Stomach (tissue), 9 donors: ENCODE measurements around the gene PRICKLE1. TPM values are rescaled to one million over a fixed set of nuclear protein-coding genes. Genes with fewer than 3 reads are reported as not detected.

ENCODE experiments used
- DNase-seq, 2 donors: peaks; one replicate each; pipeline versions ENCODE4 v3.0.0 to v3.0.0-alpha.2; 2013 to 2019
- H3K27ac ChIP-seq, 5 donors: fragments of 200-600 bp in 4 of 5; sonication (generic) in 4 of 5; one replicate each; pipeline ENCODE4 v1.5.1; 2013 to 2019; ENCODE audit warnings: mild to moderate bottlenecking in 1 of 5, moderate library complexity in 1 of 5
- H3K27me3 ChIP-seq, 3 donors: fragments of 200-600 bp; sonication (generic); one replicate each; pipeline ENCODE4 v1.5.1; 2017 to 2019; ENCODE audit warnings: mixed run types in 1 of 3
- H3K36me3 ChIP-seq, 4 donors: fragments of 200-600 bp; sonication (generic); 1 replicate in 3 of 4; 2 replicates in 1 of 4; pipeline ENCODE4 v1.5.1; 2016 to 2019
- H3K4me1 ChIP-seq, 4 donors: fragments of 200-600 bp; sonication (generic); one replicate each; pipeline ENCODE4 v1.5.1; 2016 to 2019
- H3K4me3 ChIP-seq, 4 donors: fragments of 200-600 bp; sonication (generic) in 3 of 4; one replicate each; pipeline ENCODE4 v1.5.1; 2016 to 2019; ENCODE audit warnings: mild to moderate bottlenecking in 1 of 4
- H3K9me3 ChIP-seq, 4 donors: fragments of 200-600 bp; sonication (generic); one replicate each; pipeline ENCODE4 v1.5.1; 2016 to 2019
- CTCF ChIP-seq, 7 experiments: fragments of 450-650 bp in 4 of 7; fragments of 200-600 bp in 3 of 7; sonication (generic) in 3 of 7; IDR thresholded peaks; one replicate each; pipeline ENCODE4 v1.5.1; 2016 to 2019; ENCODE audit warnings: antibody characterized with exemption in 7 of 7, control low read depth in 2 of 7, mild to moderate bottlenecking in 1 of 7
- EP300 ChIP-seq: sonication (generic); formaldehyde crosslinking; IDR thresholded peaks from one replicate; pipeline ENCODE4 v1.6.1; 2017; ENCODE audit warnings: antibody characterized with exemption
- POLR2A ChIP-seq, 4 donors: fragments of 450-650 bp; IDR thresholded peaks; one replicate each; pipeline ENCODE4 v1.6.1; 2016; ENCODE audit warnings: antibody characterized with exemption in 4 of 4, control low read depth in 2 of 4, mild to moderate bottlenecking in 1 of 4, moderate library complexity in 1 of 4
- POLR2AphosphoS5 ChIP-seq, 3 donors: sonication (generic); formaldehyde crosslinking; IDR thresholded peaks; one replicate each; pipeline ENCODE4 v1.6.1; 2016; ENCODE audit warnings: antibody characterized with exemption in 3 of 3
- WGBS, 5 donors: extraction: QIAGEN DNeasy Blood & Tissue Kit in 3 of 5; methylation state at CpG; one replicate each; pipeline versions ENCODE4 v1.1.5 to v1.1.7; 2013 to 2018; 5-methylcytosine and 5-hydroxymethylcytosine counted together
- intact Hi-C: fragments of 100-400 bp; cut with DNase I; formaldehyde crosslinking; loops from one replicate; pipeline ENCODE4 v1.15.1; 2023; ENCODE audit warnings: low total_unique reads
- polyA plus RNA-seq, 3 donors: library from polyadenylated mRNA; stranded (reverse); fragments of 200-250 nt; gene quantifications; one replicate each; pipeline ENCODE4 v1.2.3, GENCODE V29; 2013
- total RNA-seq, 5 donors: library from RNA; depleted of rRNA; stranded (reverse); fragments of >200 nt; gene quantifications; one replicate each; pipeline versions ENCODE4 v1.1.0 to v1.2.3, GENCODE V29; 2014 to 2016
- donor health status: healthy with polysubstance abuse.
- donor health status: Bipolar disorder and iron deficiency.
- donor health status: healthy.

The PRICKLE1 gene
- total and polyA plus RNA-seq, 8 donors, result 0.80 to 15.1 (median 2.9) TPM

DNA sequence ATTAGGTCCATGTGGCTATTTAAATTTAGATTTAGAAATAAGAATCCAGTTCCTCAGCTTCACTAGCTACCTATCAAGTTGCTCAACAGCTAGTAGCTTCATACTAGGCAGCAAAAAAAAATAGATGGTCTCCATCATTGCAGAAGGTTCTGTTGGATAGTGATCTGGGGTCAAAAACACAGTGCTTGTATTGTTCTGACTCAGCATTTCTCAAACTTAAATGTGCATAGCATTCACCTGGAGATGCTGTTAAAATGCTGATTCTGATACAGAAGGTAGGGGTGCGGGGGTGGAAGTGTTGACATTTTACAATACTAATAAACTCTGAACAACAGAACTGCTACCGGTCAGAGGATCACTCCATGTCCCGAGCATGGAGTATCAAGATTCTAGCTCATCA, 51.3 kb downstream of the PRICKLE1 start:
- Histone ChIP-seq H3K27me3 (no peaks in the 10 kb centered on the region), H3K4me1 (no peaks in the 10 kb centered on the region), H3K27ac (no peak overlapping the region), H3K36me3 (no peaks in the 10 kb centered on the region), H3K9me3 (no peaks in the 10 kb centered on the region), H3K4me3 (no peak overlapping the region)
- WGBS, 5 donors, result 61 to 64% (median 61%) methylated on average over 3 of the region's 3 CpGs
- TF ChIP-seq EP300 (no peak), POLR2AphosphoS5 (IDR thresholded peaks at IDR 0.05) (no peak), CTCF (IDR thresholded peaks at IDR 0.05) (no peak), POLR2A (IDR thresholded peaks at IDR 0.05) (no peak)
- intact Hi-C loops, result no loop called here
- no peak for DNase-seq

DNA sequence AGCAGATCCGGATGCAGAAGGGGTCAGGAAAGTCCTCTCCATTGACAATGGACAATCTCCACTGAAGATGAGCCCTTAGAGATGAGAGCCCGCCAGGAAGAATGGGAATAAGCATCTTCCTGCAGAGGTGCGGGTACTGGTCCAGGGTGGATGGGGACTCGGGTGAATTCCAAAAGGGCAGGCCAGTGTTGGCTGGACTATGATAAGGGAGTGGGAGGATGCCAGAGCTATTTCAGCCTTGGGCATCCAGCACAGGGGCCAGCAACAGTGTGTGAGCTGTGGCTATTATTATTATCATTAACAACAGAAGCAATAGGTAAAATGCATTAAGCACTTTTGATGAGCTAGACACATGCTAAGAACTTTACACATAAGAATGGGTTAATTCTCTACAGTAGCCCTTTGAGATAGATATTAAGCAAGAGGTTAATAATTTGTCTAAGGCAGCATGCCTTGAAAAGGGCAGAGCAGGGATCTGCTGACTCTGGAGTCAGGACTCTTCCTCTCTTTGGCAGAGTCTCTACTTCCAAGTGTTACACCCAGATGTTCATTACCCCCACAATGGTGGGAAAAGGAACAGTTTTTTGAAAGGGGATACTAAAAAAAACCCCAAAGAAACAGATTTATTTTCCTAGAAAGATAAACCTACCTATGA, 55.2 kb downstream of the PRICKLE1 start:
- H3K4me3 ChIP-seq, result no peak overlapping the region
- 89 to 97% (median 95%) methylated on average over 4 of the region's 4 CpGs for WGBS, 5 donors
- H3K27ac ChIP-seq, result no peak overlapping the region
- no peak for TF ChIP-seq EP300
- TF ChIP-seq POLR2A (IDR thresholded peaks at IDR 0.05), result no peak
- TF ChIP-seq POLR2AphosphoS5 (IDR thresholded peaks at IDR 0.05), result no peak
- TF ChIP-seq CTCF (IDR thresholded peaks at IDR 0.05), result no peak
- H3K4me1 ChIP-seq, result no peaks in the 10 kb centered on the region
- no peak for DNase-seq
- no peaks in the 10 kb centered on the region for H3K27me3 ChIP-seq
- intact Hi-C loops, result no loop called here
- no peaks in the 10 kb centered on the region for H3K36me3 ChIP-seq
- H3K9me3 ChIP-seq, result no peaks in the 10 kb centered on the region

DNA sequence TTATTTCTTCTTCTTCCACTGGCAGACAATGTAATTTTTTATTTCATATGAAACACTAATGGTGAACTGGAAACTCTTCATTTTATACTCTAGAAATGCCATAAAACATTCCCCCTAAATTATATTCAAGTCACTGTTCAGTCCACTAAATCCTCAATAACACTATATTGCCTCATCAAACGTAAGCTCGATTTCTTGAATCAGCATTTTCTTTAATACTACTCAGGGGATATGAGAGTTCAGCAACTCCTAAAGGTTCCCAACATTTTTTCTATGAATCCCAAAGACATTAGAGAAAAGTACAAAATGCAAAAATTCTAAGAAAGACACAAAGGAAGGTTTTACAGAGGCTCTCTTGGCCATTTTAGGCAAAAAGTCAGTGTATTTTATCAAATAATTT, 59.3 kb downstream of the PRICKLE1 start:
- no peak overlapping the region for H3K4me3 ChIP-seq
- H3K4me1 ChIP-seq, result no peaks in the 10 kb centered on the region
- WGBS, 5 donors, result 93 to 96% (median 95%) methylated on average over 2 of the region's 2 CpGs
- DNase-seq, result no peak
- H3K27me3 ChIP-seq, result no peaks in the 10 kb centered on the region
- intact Hi-C loops, result no loop called here
- no peak overlapping the region for H3K27ac ChIP-seq
- H3K36me3 ChIP-seq, result no peaks in the 10 kb centered on the region
- no peaks in the 10 kb centered on the region for H3K9me3 ChIP-seq
- no peak for TF ChIP-seq POLR2AphosphoS5 (IDR thresholded peaks at IDR 0.05)
- no peak for TF ChIP-seq CTCF (IDR thresholded peaks at IDR 0.05)
- no peak for TF ChIP-seq POLR2A (IDR thresholded peaks at IDR 0.05)
- no peak for TF ChIP-seq EP300

DNA sequence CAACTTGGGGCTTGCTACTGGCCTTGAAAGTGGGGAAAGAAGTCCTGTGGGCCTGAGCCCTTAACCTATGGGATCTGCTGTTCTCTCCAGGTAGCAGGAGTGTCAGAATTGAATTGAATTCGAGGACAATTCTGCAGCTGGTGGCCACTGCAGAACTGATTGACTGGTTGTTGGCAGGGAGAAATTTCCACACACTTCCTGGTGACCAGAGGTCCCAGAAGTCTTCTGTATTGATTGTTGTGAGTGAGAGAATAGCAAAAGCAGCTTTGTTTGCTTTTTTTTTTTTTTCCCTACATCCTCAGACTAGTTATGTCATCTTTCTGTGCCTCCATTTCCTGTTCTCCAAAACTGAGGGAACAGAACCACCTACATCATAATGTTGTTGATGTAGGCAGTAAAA, 64.1 kb downstream of the PRICKLE1 start:
- Histone ChIP-seq H3K27me3 (no peaks in the 10 kb centered on the region), H3K36me3 (no peaks in the 10 kb centered on the region), H3K9me3 (no peaks in the 10 kb centered on the region), H3K4me3 (no peak overlapping the region), H3K4me1 (no peaks in the 10 kb centered on the region), H3K27ac (no peak overlapping the region)
- no peak for DNase-seq
- intact Hi-C loops, result no loop called here
- WGBS, 5 donors, result 62 to 90% (median 85%) methylated on average over 1 of the region's 1 CpG
- TF ChIP-seq CTCF (IDR thresholded peaks at IDR 0.05), result no peak
- no peak for TF ChIP-seq POLR2AphosphoS5 (IDR thresholded peaks at IDR 0.05)
- TF ChIP-seq EP300, result no peak
- no peak for TF ChIP-seq POLR2A (IDR thresholded peaks at IDR 0.05)
